ENCODE measurements around the gene AKAP8. TPM values are rescaled to one million over a fixed set of nuclear protein-coding genes. Genes with fewer than 3 reads are reported as not detected.

The AKAP8 gene
- polyA plus RNA-seq, 1 donor (not counting 4 experiments of a cell fraction or from before 2014, with no cell fraction given), result 18.1 TPM

DNA sequence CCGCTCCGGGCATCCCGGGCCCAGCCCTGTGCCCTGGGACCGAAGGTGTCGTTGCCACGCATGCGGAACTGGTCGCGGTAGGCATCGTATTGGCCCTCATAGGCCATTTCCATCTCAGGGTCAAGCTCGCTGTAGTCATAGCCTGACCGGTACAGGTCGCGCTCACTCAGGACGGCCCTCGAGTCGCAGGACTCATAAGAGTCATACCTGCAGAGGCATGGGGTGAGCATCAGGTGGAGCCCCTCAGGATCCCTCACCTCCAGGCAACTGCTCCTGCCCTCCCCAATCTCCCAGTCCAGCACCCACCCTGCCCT lies 21.8 kb upstream of the AKAP8 start:
- TF ChIP-seq EZH2 (IDR thresholded peaks at IDR 0.05; ENCODE audit: low read length), result no peak
- TF ChIP-seq, protein P1, sequence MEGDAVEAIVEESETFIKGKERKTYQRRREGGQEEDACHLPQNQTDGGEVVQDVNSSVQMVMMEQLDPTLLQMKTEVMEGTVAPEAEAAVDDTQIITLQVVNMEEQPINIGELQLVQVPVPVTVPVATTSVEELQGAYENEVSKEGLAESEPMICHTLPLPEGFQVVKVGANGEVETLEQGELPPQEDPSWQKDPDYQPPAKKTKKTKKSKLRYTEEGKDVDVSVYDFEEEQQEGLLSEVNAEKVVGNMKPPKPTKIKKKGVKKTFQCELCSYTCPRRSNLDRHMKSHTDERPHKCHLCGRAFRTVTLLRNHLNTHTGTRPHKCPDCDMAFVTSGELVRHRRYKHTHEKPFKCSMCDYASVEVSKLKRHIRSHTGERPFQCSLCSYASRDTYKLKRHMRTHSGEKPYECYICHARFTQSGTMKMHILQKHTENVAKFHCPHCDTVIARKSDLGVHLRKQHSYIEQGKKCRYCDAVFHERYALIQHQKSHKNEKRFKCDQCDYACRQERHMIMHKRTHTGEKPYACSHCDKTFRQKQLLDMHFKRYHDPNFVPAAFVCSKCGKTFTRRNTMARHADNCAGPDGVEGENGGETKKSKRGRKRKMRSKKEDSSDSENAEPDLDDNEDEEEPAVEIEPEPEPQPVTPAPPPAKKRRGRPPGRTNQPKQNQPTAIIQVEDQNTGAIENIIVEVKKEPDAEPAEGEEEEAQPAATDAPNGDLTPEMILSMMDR (optimal IDR thresholded peaks at IDR 0.05 in 1 of 3, IDR thresholded peaks at IDR 0.05 in 1 of 3, conservative IDR thresholded peaks at IDR 0.05 in 1 of 3; ENCODE audit: extremely low read depth in 1 of 3, insufficient read depth in 2 of 3, low read length in 3 of 3), result no peak
- peaks cover 7% of the 10 kb centered on the region for H4K20me1 ChIP-seq (ENCODE audit: control insufficient read depth, extremely low read depth, insufficient read depth, low read length)
- FAIRE-seq (no peak), DNase-seq (ENCODE audit: low read depth, low spot score) (no peak)
- H3K9ac ChIP-seq (ENCODE audit: control insufficient read depth, extremely low read depth, insufficient read depth, low read length), result no peak overlapping the region
- no peaks in the 10 kb centered on the region for H3K9me1 ChIP-seq (ENCODE audit: control insufficient read depth, extremely low read depth, insufficient read depth, low read length)
- peaks cover 61% of the 10 kb centered on the region for H3K79me2 ChIP-seq (ENCODE audit: control insufficient read depth, insufficient read depth, low read length)
- peaks cover 57 to 61% of the 10 kb centered on the region in 2 experiments for H3K36me3 ChIP-seq (ENCODE audit: control insufficient read depth in 2 of 2, extremely low read depth in 1 of 2, insufficient read depth in 2 of 2, low read length in 2 of 2)
- H3K4me3 ChIP-seq (ENCODE audit: control insufficient read depth in 2 of 3, extremely low read depth in 1 of 3, insufficient read depth in 2 of 3, low read depth in 1 of 3, low read length in 3 of 3), result no peak overlapping the region
- H3K27ac ChIP-seq (ENCODE audit: control insufficient read depth, insufficient read depth, low read length), result no peak overlapping the region
- H3K27me3 ChIP-seq (ENCODE audit: control insufficient read depth, extremely low read depth, insufficient read depth, low read length), result no peaks in the 10 kb centered on the region
- no peaks in the 10 kb centered on the region for H3K9me3 ChIP-seq (ENCODE audit: control insufficient read depth, low read depth, low read length)
- H3K4me1 ChIP-seq (ENCODE audit: control insufficient read depth, extremely low read depth, insufficient read depth, low read length), result no peaks in the 10 kb centered on the region
- H2AFZ ChIP-seq (ENCODE audit: control insufficient read depth, low read length), result no peak overlapping the region
- dilution Hi-C loops (cut with MboI; ENCODE audit: extremely low pct_ligation_motif_present, low sequenced_read_pairs), result no loop called here
- no peak overlapping the region for H3K4me2 ChIP-seq (ENCODE audit: control insufficient read depth, extremely low read depth, insufficient read depth, low read depth, low read length)

DNA sequence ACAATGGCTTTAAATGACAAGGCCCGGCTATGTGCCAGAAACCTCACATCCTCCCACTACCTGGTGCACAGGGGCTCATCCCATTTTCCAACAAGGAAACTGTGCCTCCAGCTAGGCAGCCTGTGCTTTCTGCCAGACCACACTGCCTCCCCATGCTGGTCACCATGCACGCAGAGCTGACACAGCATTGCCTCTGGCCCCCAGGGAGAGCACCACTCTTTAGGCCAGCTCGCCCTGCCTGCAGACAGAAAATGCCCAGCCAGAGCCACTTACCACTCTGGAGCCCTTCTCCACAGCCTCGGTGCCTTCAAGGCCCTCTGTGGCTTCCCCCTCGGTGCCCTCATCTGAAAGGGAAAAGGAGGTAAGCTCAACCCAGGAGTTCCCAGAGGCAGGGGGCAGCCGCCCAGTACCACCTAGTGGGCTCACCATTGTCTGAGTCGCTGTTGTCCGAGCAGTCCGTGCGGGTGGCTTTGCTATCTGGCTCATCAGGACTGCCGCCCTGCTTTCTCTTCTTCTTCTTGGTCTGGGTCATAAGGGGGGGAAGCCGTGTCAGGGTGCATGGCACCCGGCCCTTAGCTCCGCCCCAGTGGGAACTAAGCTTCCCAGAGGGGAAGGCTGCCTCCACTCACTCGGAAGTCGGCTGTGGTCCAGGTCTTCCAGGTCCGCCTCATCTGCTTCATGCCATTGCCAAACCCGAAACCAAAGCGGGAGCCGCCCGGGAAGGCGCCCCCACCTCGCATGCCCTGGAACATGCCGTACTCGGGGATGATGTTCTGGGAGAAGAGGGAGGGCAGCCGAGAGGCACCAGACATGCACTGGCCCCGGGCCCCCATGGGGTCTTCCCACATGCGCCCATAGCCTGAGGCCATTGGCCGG lies 21.2 kb upstream of the AKAP8 start:
- DNase-seq (ENCODE audit: low read depth, low spot score) (no peak), FAIRE-seq (no peak)
- Histone ChIP-seq H2AFZ (ENCODE audit: control insufficient read depth, low read length) (no peak overlapping the region), H3K27ac (ENCODE audit: control insufficient read depth, insufficient read depth, low read length) (no peak overlapping the region), H3K4me2 (ENCODE audit: control insufficient read depth, extremely low read depth, insufficient read depth, low read depth, low read length) (no peak overlapping the region), H3K36me3 (ENCODE audit: control insufficient read depth in 2 of 2, extremely low read depth in 1 of 2, insufficient read depth in 2 of 2, low read length in 2 of 2) (peaks cover 57 to 64% of the 10 kb centered on the region in 2 experiments), H3K9ac (ENCODE audit: control insufficient read depth, extremely low read depth, insufficient read depth, low read length) (no peak overlapping the region), H3K9me1 (ENCODE audit: control insufficient read depth, extremely low read depth, insufficient read depth, low read length) (no peaks in the 10 kb centered on the region), H3K4me1 (ENCODE audit: control insufficient read depth, extremely low read depth, insufficient read depth, low read length) (no peaks in the 10 kb centered on the region), H4K20me1 (ENCODE audit: control insufficient read depth, extremely low read depth, insufficient read depth, low read length) (peaks cover 7% of the 10 kb centered on the region), H3K4me3 (ENCODE audit: control insufficient read depth in 2 of 3, extremely low read depth in 1 of 3, insufficient read depth in 2 of 3, low read depth in 1 of 3, low read length in 3 of 3) (no peak overlapping the region), H3K79me2 (ENCODE audit: control insufficient read depth, insufficient read depth, low read length) (peaks cover 56% of the 10 kb centered on the region), H3K27me3 (ENCODE audit: control insufficient read depth, extremely low read depth, insufficient read depth, low read length) (no peaks in the 10 kb centered on the region), H3K9me3 (ENCODE audit: control insufficient read depth, low read depth, low read length) (no peaks in the 10 kb centered on the region)
- TF ChIP-seq EZH2 (IDR thresholded peaks at IDR 0.05; ENCODE audit: low read length), result no peak
- TF ChIP-seq, protein P1 (optimal IDR thresholded peaks at IDR 0.05 in 1 of 3, IDR thresholded peaks at IDR 0.05 in 1 of 3, conservative IDR thresholded peaks at IDR 0.05 in 1 of 3; ENCODE audit: extremely low read depth in 1 of 3, insufficient read depth in 2 of 3, low read length in 3 of 3), result no peak
- dilution Hi-C loops (cut with MboI; ENCODE audit: extremely low pct_ligation_motif_present, low sequenced_read_pairs), result no loop called here

Data from keratinocyte (primary cell).